HEK293 (cell line): ENCODE measurements around the gene CXCR4.
A peak's percentile ranks its signal among the peaks of the same experiment; 100 is the strongest.

ENCODE experiments used
- CTCF ChIA-PET: fragments of 350-600 bp; formaldehyde crosslinking; extraction: SDS; loops from one replicate; lab custom pipeline; 2021; ENCODE audit warnings: antibody characterized with exemption; lab: Yijun Ruan, JAX
- POLR2A ChIA-PET: fragments of 300-600 bp; formaldehyde crosslinking; extraction: SDS; loops from one replicate; lab custom pipeline; 2020; ENCODE audit warnings: antibody characterized with exemption, inconsistent platforms; lab: Yijun Ruan, JAX
- H3K27ac ChIP-seq: fragments of 200-500 bp; sonication (Bioruptor generic); 2 replicates; pipeline ENCODE4 v1.5.1; 2014; ENCODE audit warnings: low read depth, low read length, control low read depth, inconsistent platforms; ENCODE audit errors: extremely low read depth
- H3K36me3 ChIP-seq, 2 experiments: fragments of 200-500 bp in 1 of 2; sonication (Bioruptor generic) in 1 of 2; 1 replicate in 1 of 2; 2 replicates in 1 of 2; pipeline ENCODE4 v1.5.1; 2014 to 2017; ENCODE audit warnings: inconsistent platforms in 2 of 2, low read length in 2 of 2; ENCODE audit not compliant: control insufficient read depth in 2 of 2, insufficient read depth in 1 of 2
- H3K4me1 ChIP-seq: fragments of 200-500 bp; sonication (Bioruptor generic); 2 replicates; pipeline ENCODE4 v1.5.1; 2014; ENCODE audit warnings: mild to moderate bottlenecking, low read length, inconsistent platforms; ENCODE audit not compliant: control insufficient read depth, insufficient read depth
- H3K4me3 ChIP-seq: 2 replicates; pipeline ENCODE4 v1.5.1; 2011; ENCODE audit warnings: low read depth, mild to moderate bottlenecking, control low read depth, low read length, moderate library complexity
- H3K9me3 ChIP-seq: fragments of 200-500 bp; sonication (Bioruptor generic); 2 replicates; pipeline ENCODE4 v1.5.1; 2014; ENCODE audit warnings: low read depth, low read length, inconsistent platforms; ENCODE audit not compliant: control insufficient read depth, insufficient read depth
- GLI4 ChIP-seq: fragments of 450-650 bp; formaldehyde crosslinking; IDR thresholded peaks from 2 replicates; pipeline ENCODE4 v1.5.1; 2016; ENCODE audit warnings: missing biosample characterization, missing genetic modification characterization
- GLIS2 ChIP-seq: fragments of 450-650 bp; formaldehyde crosslinking; IDR thresholded peaks from 2 replicates; pipeline ENCODE4 v1.5.1; 2016; ENCODE audit warnings: missing biosample characterization, missing genetic modification characterization
- OSR2 ChIP-seq: fragments of 450-650 bp; formaldehyde crosslinking; IDR thresholded peaks from 2 replicates; pipeline ENCODE4 v1.5.1; 2016; ENCODE audit warnings: missing biosample characterization, missing genetic modification characterization
- PRDM1 ChIP-seq: fragments of 450-650 bp; formaldehyde crosslinking; IDR thresholded peaks from 2 replicates; pipeline ENCODE4; 2016; ENCODE audit warnings: missing biosample characterization, missing genetic modification characterization
- PRDM10 ChIP-seq: fragments of 450-650 bp; formaldehyde crosslinking; IDR thresholded peaks from 2 replicates; pipeline ENCODE4 v1.5.1; 2016; ENCODE audit warnings: missing biosample characterization, missing genetic modification characterization
- SP3 ChIP-seq: fragments of 450-650 bp; formaldehyde crosslinking; IDR thresholded peaks from 2 replicates; pipeline ENCODE4 v1.5.1; 2016; ENCODE audit warnings: missing biosample characterization, missing genetic modification characterization
- SP7 ChIP-seq: fragments of 450-650 bp; formaldehyde crosslinking; IDR thresholded peaks from 2 replicates; pipeline ENCODE4 v1.5.1; 2016; ENCODE audit warnings: missing biosample characterization, missing genetic modification characterization
- ZBTB10 ChIP-seq: fragments of 450-650 bp; formaldehyde crosslinking; IDR thresholded peaks from 2 replicates; pipeline ENCODE4 v1.5.1; 2016; ENCODE audit warnings: missing biosample characterization, missing genetic modification characterization
- ZBTB20 ChIP-seq: fragments of 450-650 bp; formaldehyde crosslinking; IDR thresholded peaks from 2 replicates; pipeline ENCODE4 v1.5.1; 2016; ENCODE audit warnings: missing biosample characterization, missing genetic modification characterization
- ZBTB26 ChIP-seq: fragments of 450-650 bp; formaldehyde crosslinking; optimal IDR thresholded peaks from 2 replicates; pipeline ENCODE3; 2016; ENCODE audit warnings: missing biosample characterization, mild to moderate bottlenecking, missing genetic modification characterization
- ZNF10 ChIP-seq: fragments of 450-650 bp; formaldehyde crosslinking; IDR thresholded peaks from 2 replicates; pipeline ENCODE4 v1.5.1; 2017; ENCODE audit warnings: missing biosample characterization, missing genetic modification characterization
- ZNF335 ChIP-seq: fragments of 450-650 bp; formaldehyde crosslinking; conservative IDR thresholded peaks from 2 replicates; pipeline ENCODE4 v1.5.1; 2016; ENCODE audit warnings: missing biosample characterization, missing genetic modification characterization
- ZNF366 ChIP-seq: fragments of 450-650 bp; formaldehyde crosslinking; conservative IDR thresholded peaks from 2 replicates; pipeline ENCODE4 v1.5.1; 2016; ENCODE audit warnings: missing biosample characterization, missing genetic modification characterization
- ZNF433 ChIP-seq: fragments of 450-650 bp; formaldehyde crosslinking; IDR thresholded peaks from 2 replicates; pipeline ENCODE4 v1.5.1; 2016; ENCODE audit warnings: missing biosample characterization, missing genetic modification characterization, low read depth
- ZNF518A ChIP-seq: fragments of 450-650 bp; formaldehyde crosslinking; conservative IDR thresholded peaks from 2 replicates; pipeline ENCODE4 v1.5.1; 2016; ENCODE audit warnings: low read depth, missing biosample characterization, missing genetic modification characterization
- ZNF621 ChIP-seq: fragments of 450-650 bp; formaldehyde crosslinking; IDR thresholded peaks from 2 replicates; pipeline ENCODE4 v1.5.1; 2017; ENCODE audit warnings: missing biosample characterization, missing genetic modification characterization
- ZNF777 ChIP-seq: fragments of 450-650 bp; formaldehyde crosslinking; IDR thresholded peaks from 2 replicates; pipeline ENCODE4 v1.5.1; 2017; ENCODE audit warnings: missing biosample characterization, missing genetic modification characterization, borderline replicate concordance

The CXCR4 gene

GRCh38 chr2:136119717-136120675 is 2.0 kb upstream of the CXCR4 start:
- ChIA-PET POLR2A (interaction anchor here (1.8 kb wide), 1 partner anchor 134 kb away, joined by 6 read pairs; the partner anchor contains the start of gene DARS1), CTCF (interaction anchor here (0.6 kb wide), 1 partner anchor 123 kb away, joined by 10 read pairs; no protein-coding TSS in a partner anchor)
- H3K9me3 ChIP-seq, result no peaks in the 10 kb centered on the region
- H3K4me1 ChIP-seq, result peaks cover 5% of the 10 kb centered on the region; the same call in 1 of the 2 replicates
- no peak overlapping the region; the same call in 1 of the 2 replicates for H3K27ac ChIP-seq
- H3K4me3 ChIP-seq, result peak overlapping the region; percentile 73; the same call in 1 of the 2 replicates
- H3K36me3 ChIP-seq, result peaks cover 2 to 6% of the 10 kb centered on the region in 2 experiments; a peak in 1 of 3 replicates
- TF ChIP-seq ZBTB26, result no peak
- peak; percentile 28; the same call in 1 of the 2 replicates for TF ChIP-seq ZBTB20
- TF ChIP-seq, all 188 proteins: peak for 1

GRCh38 chr2:136118819-136119716 is 1.1 kb upstream of the CXCR4 start:
- Histone ChIP-seq H3K4me1 (peaks cover 5% of the 10 kb centered on the region; the same call in 1 of the 2 replicates), H3K9me3 (no peaks in the 10 kb centered on the region), H3K4me3 (peak overlapping the region; percentile 73), H3K27ac (peak overlapping the region; percentile 80), H3K36me3 (peaks cover 4 to 12% of the 10 kb centered on the region in 2 experiments; a peak in 1 of 3 replicates)
- POLR2A ChIA-PET, result interaction anchor here (0.6 to 1.8 kb wide), 4 partner anchors 11 to 1190 kb away, joined by 3 to 6 read pairs (median 4); partner anchors contain the start of gene DARS1
- CTCF ChIA-PET, result interaction anchor here (0.6 to 0.9 kb wide), 3 partner anchors 17 to 128 kb away, joined by 3 to 10 read pairs (median 3); no protein-coding TSS in a partner anchor
- TF ChIP-seq GLI4 (tag by site-specific recombination) (no peak), ZNF621 (tag by site-specific recombination) (no peak), SP3 (tag by site-specific recombination) (peak; percentile 27; the same call in 1 of the 2 replicates), PRDM10 (peak; percentile 47; the same call in 1 of the 2 replicates), ZBTB10 (peak; percentile 21; the same call in 1 of the 2 replicates), GLIS2 (tag by site-specific recombination) (0 out of 2 replicates have a peak, but pooled peaks have one; percentile 31), ZNF335 (tag by site-specific recombination) (peak; percentile 66), ZNF366 (tag by site-specific recombination) (no peak), PRDM1 (tag by site-specific recombination) (0 out of 2 replicates have a peak, but pooled peaks have one; percentile 11), SP7 (tag by site-specific recombination) (0 out of 2 replicates have a peak, but pooled peaks have one; percentile 4), OSR2 (tag by site-specific recombination) (no peak), ZNF433 (tag by site-specific recombination) (no peak), ZNF10 (tag by site-specific recombination) (no peak), ZNF777 (tag by site-specific recombination) (no peak), ZNF518A (tag by site-specific recombination) (no peak)
